ENCODE data around the gene PLN. TPM values are rescaled to one million over a fixed set of nuclear protein-coding genes. Genes with fewer than 3 reads are reported as not detected.

PLN gene
- total and polyA plus RNA-seq, 9 of the 15 experiments (the other 6 are each of a cell fraction or from before 2014, with no cell fraction given) = 0.03 to 0.30 (median 0.03) TPM; not detected in 6

GRCh38 chr6:118501099-118501498, 47.0 kb upstream of the PLN start:
- FAIRE-seq (no peak), ATAC-seq (no peak), DNase-seq (ENCODE audit: extremely low read depth in 1 of 4, low spot score in 3 of 4) (no peak)
- no peak overlapping the region for H3K9ac ChIP-seq (ENCODE audit: insufficient read depth in 1 of 2, low read depth in 2 of 2, low read length in 2 of 2)
- no peaks in the 10 kb centered on the region for H4K20me1 ChIP-seq (replicated peaks; ENCODE audit: control insufficient read depth, insufficient read depth, low read length)
- 85% methylated on average over 4 of the region's 5 CpGs for WGBS (ENCODE audit: insufficient coverage, low coverage, missing lambda C conversion rate)
- H3K9me3 ChIP-seq (replicated peaks; ENCODE audit: control insufficient read depth, insufficient read depth, low read depth, low read length) = no peaks in the 10 kb centered on the region
- peaks cover 6% of the 10 kb centered on the region; the same call in 2 of the 3 replicates for H3K36me3 ChIP-seq (ENCODE audit: control insufficient read depth, insufficient read depth, low read length)
- peaks cover 3 to 8% of the 10 kb centered on the region in 2 experiments; a peak in 2 of 5 replicates for H3K4me1 ChIP-seq (replicated peaks in 1 of 2; ENCODE audit: control insufficient read depth in 2 of 2, insufficient read depth in 2 of 2, low read length in 2 of 2)
- H3K4me3 ChIP-seq = no peak overlapping the region
- H3K9me1 ChIP-seq (ENCODE audit: control insufficient read depth, insufficient read depth, low read length) = no peaks in the 10 kb centered on the region
- H3K27ac ChIP-seq (ENCODE audit: extremely low read depth, low read depth, low read length) = no peak overlapping the region
- no peaks in the 10 kb centered on the region for H3K79me2 ChIP-seq (ENCODE audit: control insufficient read depth, insufficient read depth, low read length)
- ChIA-PET POLR2A (no interaction called here), CTCF (ENCODE audit: low intra/inter-chr PET ratio) (no interaction called here)
- TF ChIP-seq STAT5B (CRISPR knock-in tag; IDR thresholded peaks at IDR 0.05) (no peak), ZNF449 (CRISPR knock-in tag; IDR thresholded peaks at IDR 0.05) (no peak), ZNF507 (tag; conservative IDR thresholded peaks at IDR 0.05) (no peak), E2F3 (CRISPR knock-in tag; IDR thresholded peaks at IDR 0.05) (no peak), SP1 (CRISPR knock-in tag; IDR thresholded peaks at IDR 0.05) (no peak), CEBPZ (IDR thresholded peaks at IDR 0.05; ENCODE audit: borderline replicate concordance, low read depth, low read length) (no peak), POLR2B (IDR thresholded peaks at IDR 0.05; ENCODE audit: low read depth, partially characterized antibody) (no peak)
- no peak overlapping the region for H3K4me2 ChIP-seq (ENCODE audit: insufficient read depth, low read length)
- no peaks in the 10 kb centered on the region for H3K27me3 ChIP-seq (ENCODE audit: control insufficient read depth in 2 of 2, insufficient read depth in 2 of 2, low read length in 2 of 2)
- H2AFZ ChIP-seq (ENCODE audit: low read depth, low read length) = no peak overlapping the region
- BruUV-seq (replicated peaks) = no TSS peak
- intact Hi-C loops (cut with micrococcal nuclease) = no loop called here
- in situ Hi-C loops (cut with MboI) = no loop called here
